NCI-H460 (cell line): ENCODE measurements around the gene ST8SIA2. TPM values are rescaled to one million over a fixed set of nuclear protein-coding genes. Genes with fewer than 3 reads are reported as not detected.

Source experiments
- DNase-seq: peaks from one replicate; pipeline ENCODE4 v3.0.0-alpha.2; 2016; ENCODE audit warnings: low read depth; ENCODE audit errors: extremely low read depth
- polyA plus RNA-seq: library from polyadenylated mRNA; depleted of rRNA; stranded (reverse); fragments of >200 nt; gene quantifications from 2 replicates; pipeline ENCODE4 v1.2.3, GENCODE V29; 2014; cell fraction: nucleus; rRNA removed
- total RNA-seq: library from RNA; depleted of rRNA; stranded (reverse); fragments of >200 nt; shearing (Covaris generic); gene quantifications from 2 replicates; pipeline ENCODE4 v1.2.3, GENCODE V29; 2014; rRNA removed

ST8SIA2 gene, protein sequence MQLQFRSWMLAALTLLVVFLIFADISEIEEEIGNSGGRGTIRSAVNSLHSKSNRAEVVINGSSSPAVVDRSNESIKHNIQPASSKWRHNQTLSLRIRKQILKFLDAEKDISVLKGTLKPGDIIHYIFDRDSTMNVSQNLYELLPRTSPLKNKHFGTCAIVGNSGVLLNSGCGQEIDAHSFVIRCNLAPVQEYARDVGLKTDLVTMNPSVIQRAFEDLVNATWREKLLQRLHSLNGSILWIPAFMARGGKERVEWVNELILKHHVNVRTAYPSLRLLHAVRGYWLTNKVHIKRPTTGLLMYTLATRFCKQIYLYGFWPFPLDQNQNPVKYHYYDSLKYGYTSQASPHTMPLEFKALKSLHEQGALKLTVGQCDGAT
- total RNA-seq: 1.9 and 2.6 TPM in 2 replicates
- 2.2 and 6.5 TPM in 2 replicates for polyA plus RNA-seq

DNA sequence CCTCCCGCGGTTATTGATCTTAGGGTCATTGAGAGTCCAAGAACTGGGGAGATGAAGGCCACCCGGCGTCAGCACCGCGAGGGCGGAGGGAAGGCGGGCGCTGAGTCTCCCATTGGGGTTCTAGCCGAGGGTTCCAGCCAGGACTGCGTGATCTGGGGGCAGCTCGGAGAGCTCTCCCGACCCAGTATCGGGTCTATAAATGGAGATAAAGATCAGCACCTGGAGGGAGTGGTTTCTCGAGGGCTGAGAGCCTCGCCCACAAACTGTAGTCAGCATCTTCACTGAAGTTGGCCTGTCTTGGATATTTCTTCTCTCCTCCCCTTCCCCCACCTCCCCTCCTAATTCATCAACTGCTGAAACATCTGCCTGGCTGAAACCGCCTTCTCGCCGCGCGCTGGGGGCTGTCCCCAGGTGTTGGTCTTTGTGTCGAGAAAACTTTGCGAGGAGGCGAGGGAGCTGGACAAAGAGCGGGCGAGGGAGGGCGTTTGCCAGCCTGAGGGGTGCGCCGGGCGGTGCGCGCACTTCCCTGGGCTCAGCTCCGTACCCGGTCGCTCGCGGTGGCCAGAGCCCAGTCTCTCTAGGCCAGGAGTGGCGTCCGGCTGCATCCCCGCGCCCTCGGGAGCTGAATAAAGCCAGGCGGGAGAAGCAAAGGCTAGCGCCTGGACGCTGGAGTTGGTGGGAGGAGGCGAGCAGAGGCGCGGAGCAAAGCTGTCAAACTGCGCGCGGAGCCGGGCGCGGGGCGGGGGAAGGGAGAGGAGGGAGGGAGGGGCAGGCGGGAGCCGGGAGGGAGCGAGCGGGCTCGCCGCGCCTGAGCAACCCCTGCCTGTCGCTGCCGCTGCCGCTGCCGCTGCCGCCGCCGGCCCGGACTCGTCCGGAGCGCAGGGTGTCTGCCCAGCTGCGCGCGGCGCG is at the start of gene ST8SIA2:
TSS of gene ST8SIA2 (plus strand) at position 811 of the 909 bp plus-strand sequence. CDS start 184 bp downstream, outside the sequence.
- DNase-seq: peak; percentile 26

- no peak for DNase-seq
Measured at GRCh38 chr15:92343924-92344643, 49.6 kb upstream of the ST8SIA2 start.

GRCh38 chr15:92346063-92346462 is 47.6 kb upstream of the ST8SIA2 start:
- no peak for DNase-seq

DNA sequence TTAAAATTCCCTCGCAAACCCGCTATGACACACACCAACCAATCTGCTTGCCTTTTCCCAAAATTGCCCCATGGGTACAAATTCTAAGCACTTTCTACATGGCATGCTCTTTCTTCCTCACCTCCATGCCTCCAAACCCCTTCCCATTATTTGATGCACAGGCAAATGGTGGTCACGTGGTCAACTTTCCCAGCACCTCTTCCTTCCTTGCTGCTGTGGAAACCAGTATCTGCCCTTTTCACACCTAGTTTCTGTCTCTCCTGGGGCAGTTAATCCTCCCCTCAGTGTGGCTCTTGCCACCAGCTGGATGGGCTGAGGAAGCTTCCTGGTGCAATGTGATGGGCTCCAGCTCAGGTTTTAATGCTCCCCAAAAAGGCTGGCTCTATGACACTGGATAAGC is 38.4 kb upstream of the ST8SIA2 start:
- DNase-seq: no peak

DNA sequence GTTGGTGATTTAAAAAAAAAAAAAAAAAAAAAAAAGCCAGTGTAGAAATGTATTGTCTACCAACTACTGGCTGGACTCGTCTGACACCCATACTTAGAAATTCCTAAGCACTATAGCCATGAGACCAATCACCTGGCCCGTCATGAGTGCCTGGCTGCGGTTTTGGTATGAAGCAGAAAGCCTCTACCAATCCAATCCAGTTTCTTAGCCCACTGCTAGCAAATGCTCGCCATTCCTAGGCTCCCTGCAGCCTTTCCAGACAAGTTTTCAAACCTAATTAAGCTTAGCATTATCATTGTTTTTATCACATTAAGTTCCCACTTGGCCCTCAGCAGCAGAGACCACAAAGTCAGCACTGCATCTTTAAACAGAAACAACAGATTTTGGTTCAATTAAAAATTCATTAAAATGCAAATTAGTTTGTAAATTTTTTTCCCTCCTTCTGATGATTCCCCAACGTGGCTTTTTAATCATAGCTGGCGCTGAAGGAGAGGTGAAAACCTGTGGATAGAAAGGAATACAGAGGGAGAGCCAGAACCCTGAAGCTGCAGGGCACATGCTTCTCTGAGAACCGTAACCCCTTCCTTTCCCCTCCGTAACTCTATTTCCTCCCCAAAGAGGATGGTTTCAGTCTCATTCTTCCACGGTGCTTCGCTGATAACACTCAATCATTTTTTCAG is 32.2 kb upstream of the ST8SIA2 start:
- DNase-seq: no peak

- DNase-seq: no peak
Measured at GRCh38 chr15:92362001-92362350, 31.7 kb upstream of the ST8SIA2 start.

- peak; percentile 88 for DNase-seq
Measured at GRCh38 chr15:92365084-92365483, 28.6 kb upstream of the ST8SIA2 start.

DNA sequence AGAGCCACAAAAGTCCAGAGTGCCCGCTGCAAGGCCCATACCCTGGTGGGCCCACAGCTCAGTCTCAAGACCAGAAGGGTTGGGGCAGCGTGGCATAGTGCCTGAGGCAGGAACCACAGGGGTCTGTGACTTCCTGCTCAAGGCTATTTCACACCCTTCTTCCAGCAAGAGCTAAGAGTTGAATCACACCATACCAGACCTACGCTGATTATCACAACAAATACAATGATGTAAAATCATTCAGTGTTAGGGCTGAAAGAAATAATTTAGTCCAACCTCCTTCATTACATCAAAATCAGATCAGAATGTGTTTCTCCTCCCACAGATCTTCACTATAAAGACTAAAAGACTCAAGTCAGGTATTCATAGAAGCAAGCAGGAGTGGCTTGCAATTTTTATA is 27.8 kb upstream of the ST8SIA2 start:
- DNase-seq: peak; percentile 75

DNA sequence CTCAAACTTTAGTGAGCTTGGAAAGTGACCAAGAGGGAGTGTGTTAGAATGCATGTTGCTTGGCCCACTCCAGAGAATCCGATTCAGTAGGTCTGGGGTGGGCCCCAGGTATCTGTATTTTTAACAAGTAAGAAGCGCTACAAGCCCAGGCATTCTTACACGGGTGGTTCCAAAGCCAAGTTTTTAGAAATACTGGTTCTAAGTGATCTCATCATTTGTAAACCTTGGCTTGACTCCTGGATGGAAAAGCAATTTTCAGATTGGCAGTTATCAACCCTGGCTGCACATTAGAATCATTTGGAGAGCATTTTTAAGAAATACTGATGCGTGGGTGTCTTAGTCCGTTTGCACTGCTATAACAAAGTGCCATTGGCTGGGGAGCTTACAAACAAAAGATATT is 27.3 kb upstream of the ST8SIA2 start:
- DNase-seq: peak; percentile 69

DNA sequence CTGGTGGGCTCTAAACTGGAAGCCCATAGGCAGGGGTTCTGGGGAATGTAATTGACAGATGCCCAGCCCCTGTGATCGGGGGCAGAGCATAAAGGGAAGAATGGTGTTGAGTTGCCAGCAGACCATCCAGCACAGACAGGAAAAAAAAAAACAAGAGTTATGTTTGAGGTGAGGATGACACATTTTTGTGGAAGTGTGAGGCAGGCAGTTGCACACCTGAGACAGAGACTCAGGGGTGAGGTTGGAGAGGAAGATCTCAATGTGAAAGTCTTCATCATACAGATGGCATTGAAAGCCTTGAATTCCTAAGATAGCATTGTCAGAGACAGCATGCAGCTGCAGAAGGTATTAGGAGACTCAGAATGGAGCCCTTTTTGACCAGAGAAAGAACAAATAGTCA is 18.6 kb upstream of the ST8SIA2 start:
- no peak for DNase-seq

DNA sequence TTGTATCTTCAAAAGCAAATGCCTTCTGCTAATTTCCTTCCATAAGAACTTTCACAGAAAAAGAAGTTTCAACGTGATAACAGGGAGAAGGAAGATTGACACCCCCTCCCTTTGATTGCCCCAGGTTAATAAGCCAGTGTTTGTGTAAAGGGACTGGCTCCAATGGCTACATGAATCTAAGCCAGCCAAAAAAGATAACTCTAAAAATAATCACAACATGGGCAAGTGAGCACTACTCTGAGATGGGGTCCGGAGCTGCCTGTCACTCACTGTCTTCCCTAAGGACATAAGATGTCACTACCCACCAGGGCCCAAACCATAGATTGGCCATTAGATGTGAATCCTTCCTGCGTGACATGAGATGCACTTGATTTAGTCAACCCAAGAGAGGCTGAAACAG is 17.6 kb upstream of the ST8SIA2 start:
- no peak for DNase-seq

- peak; percentile 38 for DNase-seq
Measured at GRCh38 chr15:92377083-92377789, 16.4 kb upstream of the ST8SIA2 start.

DNA sequence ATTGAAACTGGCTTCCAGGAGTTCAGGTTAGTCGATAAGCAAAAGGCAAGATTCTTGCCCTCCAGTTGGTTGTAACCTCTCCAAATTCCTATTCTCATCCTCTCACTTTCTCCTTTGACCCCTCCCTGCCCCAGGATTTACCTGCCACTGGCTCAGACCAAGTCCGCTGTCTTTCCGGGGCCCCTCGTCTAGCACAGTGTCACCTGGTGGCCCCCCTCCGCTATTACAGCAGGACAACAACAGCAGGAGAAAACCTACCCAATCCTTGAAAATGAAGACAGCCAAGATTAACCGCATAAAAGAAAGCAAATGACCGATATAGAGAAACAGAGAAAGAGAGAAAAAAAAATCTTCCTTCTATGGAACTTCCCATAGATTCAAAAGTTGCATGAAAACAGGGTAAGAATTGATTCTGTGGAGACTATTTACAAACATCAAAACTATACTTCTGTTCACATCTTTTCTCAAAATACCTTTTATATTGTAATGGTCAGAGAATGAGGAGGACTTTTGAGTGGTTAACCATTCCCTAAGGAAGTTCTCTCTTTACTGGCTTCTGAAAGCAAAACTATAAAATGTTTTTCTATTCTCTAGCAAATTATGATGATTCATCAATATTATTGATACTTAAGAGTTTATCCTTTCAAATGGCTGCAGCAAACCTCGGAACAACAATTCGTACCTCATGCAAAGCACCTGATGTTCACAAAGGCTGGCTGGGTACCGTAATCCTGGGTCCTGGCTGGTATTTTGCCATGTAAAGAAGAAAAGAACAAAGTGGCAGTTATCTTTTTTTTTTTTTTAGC is 10.0 kb upstream of the ST8SIA2 start:
- DNase-seq: no peak

- DNase-seq: no peak
Measured at GRCh38 chr15:92384381-92384780, 9.3 kb upstream of the ST8SIA2 start.

- DNase-seq: peak; percentile 30
Measured at GRCh38 chr15:92385096-92385495, 8.6 kb upstream of the ST8SIA2 start.

DNA sequence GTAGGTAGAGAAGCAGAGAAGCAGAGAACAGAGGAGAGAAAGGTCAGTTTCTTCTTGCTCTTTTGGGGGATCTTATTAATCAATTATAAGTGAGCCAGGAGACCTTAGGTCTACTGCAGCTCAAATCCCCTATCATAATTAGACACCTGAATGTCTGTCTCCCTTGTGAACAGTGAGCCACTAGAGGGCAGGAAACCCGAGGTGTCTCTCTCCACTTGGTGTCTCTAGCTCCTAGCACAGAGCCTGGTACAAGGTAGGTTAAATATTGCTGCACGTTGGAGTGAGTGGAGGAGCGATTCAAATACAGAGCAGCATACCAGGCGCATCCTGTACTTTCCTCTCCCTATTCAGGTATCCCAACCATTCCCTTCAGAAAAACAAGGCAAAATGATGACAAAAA is 2.0 kb upstream of the ST8SIA2 start:
- DNase-seq: peak; percentile 52

- no peak for DNase-seq
Measured at GRCh38 chr15:92392462-92392861, 1.2 kb upstream of the ST8SIA2 start.

- DNase-seq: no peak
Measured at GRCh38 chr15:92393980-92394308, 263 bp downstream of the ST8SIA2 start.
